ENCODE results near the gene FOXS1. TPM values are rescaled to one million over a fixed set of nuclear protein-coding genes. Genes with fewer than 3 reads are reported as not detected.
A peak's percentile ranks its signal among the peaks of the same experiment; 100 is the strongest.

The FOXS1 gene
- total RNA-seq, 1 experiment from 2014 or later, result 6.3 TPM

DNA sequence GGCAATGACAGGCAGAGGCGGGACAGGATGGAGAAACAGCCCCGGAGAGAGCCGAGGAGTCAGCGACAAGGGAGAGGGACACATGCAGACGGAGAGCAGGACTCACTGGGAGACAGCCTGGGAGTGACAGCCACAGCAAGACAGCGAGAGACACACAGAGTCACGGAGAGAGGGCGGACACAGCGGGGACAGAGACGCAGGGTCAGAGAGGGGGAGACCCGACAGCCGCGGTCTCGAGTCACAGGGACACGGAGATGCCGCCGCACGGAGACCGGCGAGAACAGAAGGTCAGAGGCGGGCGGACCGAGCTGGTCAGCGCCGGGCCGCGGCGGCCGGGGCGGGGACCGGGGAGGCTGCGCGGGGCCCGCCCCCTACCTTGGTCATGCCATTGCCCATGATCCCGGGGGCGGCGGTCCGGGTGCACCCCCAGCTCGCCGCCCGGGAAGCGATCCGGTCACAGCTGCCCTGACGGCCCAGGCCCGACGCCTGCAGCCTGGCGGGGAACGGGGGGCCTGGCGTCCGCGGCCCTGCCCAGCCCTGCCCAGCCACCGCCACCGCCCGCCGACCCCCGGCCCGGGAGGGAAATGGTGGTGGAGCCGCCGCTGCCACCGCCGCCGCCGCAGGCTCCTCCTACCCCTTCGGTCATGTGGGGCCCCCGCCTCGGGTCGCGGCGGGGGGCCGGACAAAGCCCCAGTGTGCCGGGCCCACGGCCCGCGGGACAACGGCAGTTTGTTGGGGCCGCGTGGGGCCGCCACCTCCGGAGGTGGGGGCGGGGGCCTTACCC is 24.7 kb upstream of the FOXS1 start, which contains the start of the genes DUSP15 and TTLL9:
Gene DUSP15 (minus strand): TSS at position 586 of the 784 bp plus-strand sequence. CDS start 190 bp downstream, at position 396.
Gene TTLL9 (plus strand): TSS at position 693 of the 784 bp plus-strand sequence. CDS start 493 bp downstream, outside the sequence.
- peak; percentile 87 for ATAC-seq
- no peaks in the 10 kb centered on the region; the same call in 1 of the 2 replicates for H3K4me1 ChIP-seq (ENCODE audit: control insufficient read depth, insufficient read depth, low read length)
- H3K27ac ChIP-seq (ENCODE audit: low read length), result peak within 1 kb of the TSS; percentile 52

GRCh38 chr20:31869673-31869941 is 24.2 kb upstream of the FOXS1 start:
- DNase-seq (ENCODE audit: low read depth, low spot score) (no peak), ATAC-seq (no peak)
- peak overlapping the region; percentile 52 for H3K27ac ChIP-seq (ENCODE audit: low read length)
- no TSS peak for BruUV-seq (replicated peaks)
- ChIA-PET CTCF (no interaction called here), POLR2A (no interaction called here)
- no peaks in the 10 kb centered on the region for H3K36me3 ChIP-seq (ENCODE audit: control insufficient read depth, insufficient read depth, low read length)
- intact Hi-C loops (cut with micrococcal nuclease; ENCODE audit: unreplicated experiment), result no loop called here
- H3K4me1 ChIP-seq (ENCODE audit: control insufficient read depth, insufficient read depth, low read length), result no peaks in the 10 kb centered on the region; the same call in 1 of the 2 replicates
- TF ChIP-seq, protein P1, sequence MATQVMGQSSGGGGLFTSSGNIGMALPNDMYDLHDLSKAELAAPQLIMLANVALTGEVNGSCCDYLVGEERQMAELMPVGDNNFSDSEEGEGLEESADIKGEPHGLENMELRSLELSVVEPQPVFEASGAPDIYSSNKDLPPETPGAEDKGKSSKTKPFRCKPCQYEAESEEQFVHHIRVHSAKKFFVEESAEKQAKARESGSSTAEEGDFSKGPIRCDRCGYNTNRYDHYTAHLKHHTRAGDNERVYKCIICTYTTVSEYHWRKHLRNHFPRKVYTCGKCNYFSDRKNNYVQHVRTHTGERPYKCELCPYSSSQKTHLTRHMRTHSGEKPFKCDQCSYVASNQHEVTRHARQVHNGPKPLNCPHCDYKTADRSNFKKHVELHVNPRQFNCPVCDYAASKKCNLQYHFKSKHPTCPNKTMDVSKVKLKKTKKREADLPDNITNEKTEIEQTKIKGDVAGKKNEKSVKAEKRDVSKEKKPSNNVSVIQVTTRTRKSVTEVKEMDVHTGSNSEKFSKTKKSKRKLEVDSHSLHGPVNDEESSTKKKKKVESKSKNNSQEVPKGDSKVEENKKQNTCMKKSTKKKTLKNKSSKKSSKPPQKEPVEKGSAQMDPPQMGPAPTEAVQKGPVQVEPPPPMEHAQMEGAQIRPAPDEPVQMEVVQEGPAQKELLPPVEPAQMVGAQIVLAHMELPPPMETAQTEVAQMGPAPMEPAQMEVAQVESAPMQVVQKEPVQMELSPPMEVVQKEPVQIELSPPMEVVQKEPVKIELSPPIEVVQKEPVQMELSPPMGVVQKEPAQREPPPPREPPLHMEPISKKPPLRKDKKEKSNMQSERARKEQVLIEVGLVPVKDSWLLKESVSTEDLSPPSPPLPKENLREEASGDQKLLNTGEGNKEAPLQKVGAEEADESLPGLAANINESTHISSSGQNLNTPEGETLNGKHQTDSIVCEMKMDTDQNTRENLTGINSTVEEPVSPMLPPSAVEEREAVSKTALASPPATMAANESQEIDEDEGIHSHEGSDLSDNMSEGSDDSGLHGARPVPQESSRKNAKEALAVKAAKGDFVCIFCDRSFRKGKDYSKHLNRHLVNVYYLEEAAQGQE (IDR thresholded peaks at IDR 0.05; ENCODE audit: insufficient read depth in 1 of 2, low read depth in 2 of 2, low read length in 1 of 2), result no peak
- TF ChIP-seq TCF7L2 (IDR thresholded peaks at IDR 0.05; ENCODE audit: low read depth, low read length), result no peak
- TF ChIP-seq, protein P2, sequence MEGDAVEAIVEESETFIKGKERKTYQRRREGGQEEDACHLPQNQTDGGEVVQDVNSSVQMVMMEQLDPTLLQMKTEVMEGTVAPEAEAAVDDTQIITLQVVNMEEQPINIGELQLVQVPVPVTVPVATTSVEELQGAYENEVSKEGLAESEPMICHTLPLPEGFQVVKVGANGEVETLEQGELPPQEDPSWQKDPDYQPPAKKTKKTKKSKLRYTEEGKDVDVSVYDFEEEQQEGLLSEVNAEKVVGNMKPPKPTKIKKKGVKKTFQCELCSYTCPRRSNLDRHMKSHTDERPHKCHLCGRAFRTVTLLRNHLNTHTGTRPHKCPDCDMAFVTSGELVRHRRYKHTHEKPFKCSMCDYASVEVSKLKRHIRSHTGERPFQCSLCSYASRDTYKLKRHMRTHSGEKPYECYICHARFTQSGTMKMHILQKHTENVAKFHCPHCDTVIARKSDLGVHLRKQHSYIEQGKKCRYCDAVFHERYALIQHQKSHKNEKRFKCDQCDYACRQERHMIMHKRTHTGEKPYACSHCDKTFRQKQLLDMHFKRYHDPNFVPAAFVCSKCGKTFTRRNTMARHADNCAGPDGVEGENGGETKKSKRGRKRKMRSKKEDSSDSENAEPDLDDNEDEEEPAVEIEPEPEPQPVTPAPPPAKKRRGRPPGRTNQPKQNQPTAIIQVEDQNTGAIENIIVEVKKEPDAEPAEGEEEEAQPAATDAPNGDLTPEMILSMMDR (IDR thresholded peaks at IDR 0.05), result no peak
- no peak for TF ChIP-seq SIN3A (IDR thresholded peaks at IDR 0.05; ENCODE audit: borderline replicate concordance, insufficient read depth, low read depth, low read length)
- no peak for TF ChIP-seq POLR2AphosphoS5 (IDR thresholded peaks at IDR 0.05; ENCODE audit: low read depth, low read length)
- no peaks in the 10 kb centered on the region for H3K9me3 ChIP-seq (ENCODE audit: control insufficient read depth, insufficient read depth, low read depth, low read length)
- H3K27me3 ChIP-seq (ENCODE audit: control insufficient read depth, insufficient read depth, low read length), result peaks cover 3% of the 10 kb centered on the region; the same call in 1 of the 2 replicates
- in situ Hi-C loops (cut with HindIII; ENCODE audit: low pct_unique_long_range_greater_than_20kb, low sequenced_read_pairs), result no loop called here
- peak overlapping the region; percentile 52 to 66 for H3K4me3 ChIP-seq (ENCODE audit: low read depth in 2 of 2, low read length in 2 of 2)

More for the DNA sequence above, 24.7 kb upstream of the FOXS1 start, which contains the start of the genes DUSP15 and TTLL9:
- CTCF ChIA-PET, result no interaction called here
- no peaks in the 10 kb centered on the region for H3K9me3 ChIP-seq (ENCODE audit: control insufficient read depth, insufficient read depth, low read depth, low read length)
- POLR2A ChIA-PET, result no interaction called here
- no TSS peak for BruUV-seq (replicated peaks)
- no peak for DNase-seq (ENCODE audit: low read depth, low spot score)
- in situ Hi-C loops (cut with HindIII; ENCODE audit: low pct_unique_long_range_greater_than_20kb, low sequenced_read_pairs) (no loop called here), intact Hi-C loops (cut with micrococcal nuclease; ENCODE audit: unreplicated experiment) (no loop called here)
- TF ChIP-seq TCF7L2 (IDR thresholded peaks at IDR 0.05; ENCODE audit: low read depth, low read length), result no peak
- no peak for TF ChIP-seq POLR2AphosphoS5 (IDR thresholded peaks at IDR 0.05; ENCODE audit: low read depth, low read length)
- TF ChIP-seq SIN3A (IDR thresholded peaks at IDR 0.05; ENCODE audit: borderline replicate concordance, insufficient read depth, low read depth, low read length), result peak; percentile 69; the same call in 1 of the 2 replicates
- TF ChIP-seq, protein P2 (IDR thresholded peaks at IDR 0.05), result no peak
- TF ChIP-seq, protein P1 (IDR thresholded peaks at IDR 0.05; ENCODE audit: insufficient read depth in 1 of 2, low read depth in 2 of 2, low read length in 1 of 2), result no peak
- H3K4me3 ChIP-seq (ENCODE audit: low read depth in 2 of 2, low read length in 2 of 2), result peak within 1 kb of the TSS; percentile 52 to 66
- no peaks in the 10 kb centered on the region for H3K36me3 ChIP-seq (ENCODE audit: control insufficient read depth, insufficient read depth, low read length)
- H3K27me3 ChIP-seq (ENCODE audit: control insufficient read depth, insufficient read depth, low read length), result peaks cover 3% of the 10 kb centered on the region; the same call in 1 of the 2 replicates

Measured in Panc1 (cell line).